Spleen (tissue), 11 donors: ENCODE results near the gene PBRM1. TPM values are rescaled to one million over a fixed set of nuclear protein-coding genes. Genes with fewer than 3 reads are reported as not detected.

Source experiments
- DNase-seq: peaks from one replicate; pipeline ENCODE4 v3.0.0-alpha.2; 2020
- H3K27ac ChIP-seq, 8 donors: fragments of 200-600 bp; sonication (generic) in 7 of 8; 1 replicate in 4 of 8; 2 replicates in 4 of 8; pipeline versions ENCODE4 v1.5.0 to v1.8.0; 2016 to 2021; ENCODE audit warnings: inconsistent platforms in 4 of 8, mild to moderate bottlenecking in 4 of 8, moderate library complexity in 1 of 8
- H3K27me3 ChIP-seq, 7 donors: fragments of 200-600 bp; sonication (generic) in 6 of 7; replicated peaks in 1 of 7; 1 replicate in 4 of 7; 2 replicates in 3 of 7; pipeline versions ENCODE4 v1.5.0 to v1.8.0; 2016 to 2021; ENCODE audit warnings: inconsistent platforms in 3 of 7, mild to moderate bottlenecking in 1 of 7
- H3K36me3 ChIP-seq, 6 donors: fragments of 200-600 bp; sonication (generic) in 5 of 6; 1 replicate in 4 of 6; 2 replicates in 2 of 6; pipeline versions ENCODE4 v1.5.0 to v1.8.0; 2016 to 2021; ENCODE audit warnings: inconsistent platforms in 2 of 6
- H3K4me1 ChIP-seq, 6 donors: fragments of 200-600 bp; sonication (generic) in 5 of 6; 1 replicate in 3 of 6; 2 replicates in 3 of 6; pipeline versions ENCODE4 v1.5.0 to v1.8.0; 2016 to 2021; ENCODE audit warnings: inconsistent platforms in 3 of 6
- H3K4me3 ChIP-seq, 8 donors: fragments of 200-600 bp; sonication (generic) in 7 of 8; 1 replicate in 4 of 8; 2 replicates in 4 of 8; pipeline versions ENCODE4 v1.5.0 to v1.8.0; 2016 to 2021; ENCODE audit warnings: inconsistent platforms in 4 of 8, mild to moderate bottlenecking in 4 of 8, moderate library complexity in 2 of 8
- H3K9me3 ChIP-seq, 8 donors: fragments of 200-600 bp; sonication (generic) in 7 of 8; 1 replicate in 4 of 8; 2 replicates in 4 of 8; pipeline versions ENCODE4 v1.5.0 to v1.8.0; 2016 to 2021; ENCODE audit warnings: inconsistent platforms in 4 of 8
- POLR2A ChIP-seq, 3 donors: fragments of 450-650 bp; IDR thresholded peaks; one replicate each; pipeline ENCODE4 v1.5.1; 2017; ENCODE audit warnings: antibody characterized with exemption in 3 of 3, mild to moderate bottlenecking in 1 of 3
- POLR2AphosphoS5 ChIP-seq, 3 donors: sonication (generic); formaldehyde crosslinking; IDR thresholded peaks; one replicate each; pipeline ENCODE4 v1.5.1; 2017; ENCODE audit warnings: antibody characterized with exemption in 3 of 3
- WGBS, 5 donors: extraction: QIAGEN DNeasy Blood & Tissue Kit in 3 of 5; methylation state at CpG; one replicate each; pipeline versions ENCODE4 v1.1.5 to v1.1.7; 2013 to 2018; 5-methylcytosine and 5-hydroxymethylcytosine counted together
- intact Hi-C: fragments of 100-400 bp; cut with DNase I; formaldehyde crosslinking; loops from one replicate; pipeline ENCODE4 v1.15.0; 2023; ENCODE audit warnings: low total_unique reads
- polyA plus RNA-seq, 3 donors: library from polyadenylated mRNA; stranded (reverse); fragments of 200-250 nt; gene quantifications; one replicate each; pipeline ENCODE4 v1.2.1, GENCODE V29; 2013
- total RNA-seq, 7 donors: library from RNA; depleted of rRNA in 3 of 7; stranded (reverse); fragments of >200 nt in 3 of 7; fragmentation: NEBNext Ultra II Directional in 4 of 7; extraction: Animal tissue kit (Norgen Biotek cat#: 25700) in 4 of 7; gene quantifications; one replicate each; pipeline versions ENCODE4 v1.1.0 to v1.2.1, GENCODE V29; 2016 to 2021
- TF ChIP-seq, protein P1 (sequence below), 11 experiments: fragments of 200-600 bp in 7 of 11; fragments of 450-650 bp in 4 of 11; sonication (generic) in 4 of 11; IDR thresholded peaks in 8 of 11; conservative IDR thresholded peaks in 3 of 11; 1 replicate in 7 of 11; 2 replicates in 4 of 11; pipeline versions ENCODE4 v1.4.0 to v1.8.0; 2016 to 2021; ENCODE audit warnings: antibody characterized with exemption in 11 of 11, inconsistent platforms in 4 of 11, mild to moderate bottlenecking in 1 of 11
- donor health status: healthy with polysubstance abuse.
- donor health status: DM: no; HTN: no; CAD: no; lungs with moderate emphysema.
- donor health status: DM: no; HTN: no; CAD: no.
- donor health status: Bipolar disorder and iron deficiency.
- donor health status: healthy.
- donor health status: DM: no; HTN: no; CAD: no.
- donor health status: DM: yes; HTN: yes; CAD: no.

The PBRM1 gene
- total and polyA plus RNA-seq, 10 donors: 5.7 to 125 (median 69.5) TPM

GRCh38 chr3:52608337-52608736, 77.4 kb downstream of the PBRM1 start:
- TF ChIP-seq, protein P1, sequence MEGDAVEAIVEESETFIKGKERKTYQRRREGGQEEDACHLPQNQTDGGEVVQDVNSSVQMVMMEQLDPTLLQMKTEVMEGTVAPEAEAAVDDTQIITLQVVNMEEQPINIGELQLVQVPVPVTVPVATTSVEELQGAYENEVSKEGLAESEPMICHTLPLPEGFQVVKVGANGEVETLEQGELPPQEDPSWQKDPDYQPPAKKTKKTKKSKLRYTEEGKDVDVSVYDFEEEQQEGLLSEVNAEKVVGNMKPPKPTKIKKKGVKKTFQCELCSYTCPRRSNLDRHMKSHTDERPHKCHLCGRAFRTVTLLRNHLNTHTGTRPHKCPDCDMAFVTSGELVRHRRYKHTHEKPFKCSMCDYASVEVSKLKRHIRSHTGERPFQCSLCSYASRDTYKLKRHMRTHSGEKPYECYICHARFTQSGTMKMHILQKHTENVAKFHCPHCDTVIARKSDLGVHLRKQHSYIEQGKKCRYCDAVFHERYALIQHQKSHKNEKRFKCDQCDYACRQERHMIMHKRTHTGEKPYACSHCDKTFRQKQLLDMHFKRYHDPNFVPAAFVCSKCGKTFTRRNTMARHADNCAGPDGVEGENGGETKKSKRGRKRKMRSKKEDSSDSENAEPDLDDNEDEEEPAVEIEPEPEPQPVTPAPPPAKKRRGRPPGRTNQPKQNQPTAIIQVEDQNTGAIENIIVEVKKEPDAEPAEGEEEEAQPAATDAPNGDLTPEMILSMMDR (IDR thresholded peaks at IDR 0.05 in 8 of 11, conservative IDR thresholded peaks at IDR 0.05 in 3 of 11): no peak
- H3K36me3 ChIP-seq: peaks cover 0 to 100% (median 67%) of the 10 kb centered on the region in 6 donors
- H3K27me3 ChIP-seq: no peaks in the 10 kb centered on the region
- intact Hi-C loops: no loop called here
- H3K4me1 ChIP-seq: no peaks in the 10 kb centered on the region
- H3K27ac ChIP-seq: no peak overlapping the region
- H3K9me3 ChIP-seq: no peaks in the 10 kb centered on the region
- H3K4me3 ChIP-seq: no peak overlapping the region
- 96 to 100% (median 97%) methylated on average over 2 of the region's 2 CpGs for WGBS, 5 donors
- no peak for DNase-seq

DNA sequence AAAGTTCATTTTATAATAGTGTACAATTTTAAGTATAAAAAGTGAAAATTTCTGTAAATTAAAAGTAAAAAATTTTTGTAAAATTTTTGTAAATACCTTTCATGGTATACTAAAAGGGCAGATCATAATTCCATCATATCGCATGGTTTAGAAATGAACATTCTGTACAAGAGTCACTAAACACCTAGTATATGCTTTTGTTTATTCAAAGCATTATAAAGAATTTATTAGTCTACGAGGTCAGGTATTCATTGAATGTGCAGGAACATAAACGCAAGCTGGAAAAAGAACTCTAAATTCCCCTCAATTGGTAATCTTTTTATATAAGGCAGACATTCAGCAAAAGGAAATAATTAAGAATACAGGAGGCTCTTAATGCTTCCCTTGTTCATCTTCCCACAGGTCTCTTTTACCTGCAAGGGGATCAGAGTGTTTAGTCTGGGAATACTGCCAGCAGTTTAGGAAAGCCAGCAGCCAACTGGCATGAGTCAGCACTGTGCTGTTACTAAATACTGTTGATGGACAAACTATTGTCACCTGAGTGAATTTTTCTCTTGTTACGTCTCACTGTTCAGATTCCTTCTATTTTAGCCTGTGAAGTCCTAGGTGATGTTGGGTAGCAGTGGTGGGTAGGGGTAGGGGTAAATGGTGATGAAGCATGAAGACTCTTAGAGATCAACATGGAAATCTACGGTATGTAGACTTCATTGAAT, 79.2 kb downstream of the PBRM1 start:
- 87 to 95% (median 93%) methylated on average over 5 of the region's 5 CpGs for WGBS, 5 donors
- no peak for DNase-seq
- Histone ChIP-seq H3K27ac (no peak overlapping the region), H3K36me3 (peaks cover 0 to 100% (median 71%) of the 10 kb centered on the region in 6 donors), H3K9me3 (peaks cover 0 to 12% (median 3%) of the 10 kb centered on the region in 8 donors), H3K27me3 (no peaks in the 10 kb centered on the region), H3K4me3 (no peak overlapping the region), H3K4me1 (no peaks in the 10 kb centered on the region)
- TF ChIP-seq, protein P1 (IDR thresholded peaks at IDR 0.05 in 8 of 11, conservative IDR thresholded peaks at IDR 0.05 in 3 of 11): no peak
- TF ChIP-seq POLR2AphosphoS5 (IDR thresholded peaks at IDR 0.05) (no peak), POLR2A (IDR thresholded peaks at IDR 0.05) (no peak)
- intact Hi-C loops: no loop called here

DNA sequence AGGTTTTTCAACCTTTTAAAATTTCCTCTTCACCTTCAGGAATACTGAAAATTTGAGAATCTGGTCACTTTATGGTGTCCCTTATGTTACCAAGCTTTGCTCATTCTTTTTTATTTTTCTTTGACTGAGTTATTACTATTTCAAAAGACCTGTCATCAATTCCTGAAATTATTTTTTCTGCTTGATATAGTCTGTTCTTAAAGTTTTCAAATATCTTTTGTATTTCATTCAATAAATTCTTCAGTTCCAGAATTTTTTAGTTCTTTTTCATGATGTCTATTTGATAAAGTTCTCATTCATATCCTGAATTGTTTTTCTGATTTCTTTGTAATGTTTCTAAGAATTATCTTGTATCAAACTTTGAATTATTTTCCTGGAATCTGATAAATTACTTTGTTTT, 85.5 kb downstream of the PBRM1 start:
- peaks cover 0 to 38% (median 24%) of the 10 kb centered on the region in 8 donors for H3K9me3 ChIP-seq
- H3K27me3 ChIP-seq: no peaks in the 10 kb centered on the region
- intact Hi-C loops: no loop called here
- no peaks in the 10 kb centered on the region for H3K4me1 ChIP-seq
- no peak overlapping the region for H3K4me3 ChIP-seq
- no peak overlapping the region for H3K27ac ChIP-seq
- TF ChIP-seq POLR2A (IDR thresholded peaks at IDR 0.05) (no peak), POLR2AphosphoS5 (IDR thresholded peaks at IDR 0.05) (no peak)
- TF ChIP-seq, protein P1 (IDR thresholded peaks at IDR 0.05 in 8 of 11, conservative IDR thresholded peaks at IDR 0.05 in 3 of 11): no peak
- H3K36me3 ChIP-seq: peaks cover 0 to 100% (median 41%) of the 10 kb centered on the region in 6 donors
- DNase-seq: no peak

DNA sequence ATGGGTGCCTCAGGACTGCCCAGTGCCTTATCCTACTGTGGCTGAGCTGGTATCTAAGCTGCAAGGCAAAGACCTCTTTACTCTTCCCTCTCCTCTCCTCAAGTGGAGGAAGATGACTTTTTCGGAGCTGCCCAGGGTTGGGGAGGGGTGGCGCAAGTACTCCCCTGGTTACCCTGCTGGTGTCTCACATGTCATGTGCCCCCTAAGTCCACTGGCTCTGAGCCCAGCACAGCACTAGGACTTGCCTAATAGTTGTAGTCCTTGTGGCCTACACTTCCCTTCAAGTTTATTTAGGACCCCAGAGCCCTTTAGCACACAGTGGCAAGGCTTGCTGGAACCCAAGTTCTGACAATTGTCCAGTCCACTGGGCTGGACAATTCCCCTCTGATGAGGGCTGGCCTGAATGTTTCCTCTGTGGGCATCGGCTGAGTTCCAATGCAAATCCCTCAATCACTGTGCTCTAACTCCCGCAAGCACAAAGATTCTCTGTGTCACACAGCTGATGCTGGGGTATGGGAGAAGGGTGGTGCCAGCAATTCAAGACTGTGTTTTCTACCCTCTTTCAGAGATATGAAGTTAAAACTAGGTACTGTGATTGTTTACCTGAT, 89.0 kb downstream of the PBRM1 start:
- H3K4me1 ChIP-seq: no peaks in the 10 kb centered on the region
- WGBS, 5 donors: 72 to 96% (median 94%) methylated on average over 4 of the region's 4 CpGs
- DNase-seq: no peak
- no peak overlapping the region for H3K4me3 ChIP-seq
- peaks cover 0 to 29% (median 22%) of the 10 kb centered on the region in 8 donors for H3K9me3 ChIP-seq
- H3K27me3 ChIP-seq: no peaks in the 10 kb centered on the region
- peaks cover 0 to 81% (median 20%) of the 10 kb centered on the region in 6 donors for H3K36me3 ChIP-seq
- intact Hi-C loops: no loop called here
- H3K27ac ChIP-seq: no peak overlapping the region
- TF ChIP-seq POLR2A (IDR thresholded peaks at IDR 0.05) (no peak), POLR2AphosphoS5 (IDR thresholded peaks at IDR 0.05) (no peak)
- TF ChIP-seq, protein P1 (IDR thresholded peaks at IDR 0.05 in 8 of 11, conservative IDR thresholded peaks at IDR 0.05 in 3 of 11): no peak
